GM12873 (cell line): ENCODE data around the gene UBE2B.

Source experiments
- CTCF ChIP-seq: IDR thresholded peaks from 2 replicates; pipeline ENCODE4 v1.5.1; 2012; ENCODE audit warnings: low read depth, mild to moderate bottlenecking, moderate library complexity, low read length, control low read depth; ENCODE audit not compliant: insufficient read depth; ENCODE audit errors: missing control alignments

Gene UBE2B

GRCh38 chr5:134370311-134370870, 978 bp upstream of the UBE2B start:
- peak; percentile 7 for TF ChIP-seq CTCF

- no peak for TF ChIP-seq CTCF
Measured at GRCh38 chr5:134371834-134372340, 518 bp downstream of the UBE2B start.

GRCh38 chr5:134374232-134374631, 2.9 kb downstream of the UBE2B start:
- no peak for TF ChIP-seq CTCF

- TF ChIP-seq CTCF: no peak
Measured at GRCh38 chr5:134380346-134380745, 9.0 kb downstream of the UBE2B start.

GRCh38 chr5:134383980-134384697, 12.8 kb downstream of the UBE2B start:
- TF ChIP-seq CTCF: no peak

GRCh38 chr5:134387443-134387842, 16.1 kb downstream of the UBE2B start:
- no peak for TF ChIP-seq CTCF

GRCh38 chr5:134392301-134392700, 20.9 kb downstream of the UBE2B start:
- no peak for TF ChIP-seq CTCF
